HG02852 (cell line): ENCODE data around the gene RNF13.
A peak's percentile ranks its signal among the peaks of the same experiment; 100 is the strongest.
"Not testable (repeated sequence)": the region's sequence is repeated elsewhere in the genome, so short reads cannot be mapped to it uniquely, and the experiment has no call there.

ENCODE experiments used
- ATAC-seq: cut with Tn5 transposase; IDR thresholded peaks from one replicate; pipeline ENCODE4 v1.9.1; 2021; ENCODE audit warnings: mild to moderate bottlenecking, moderate library complexity; ENCODE audit not compliant: unreplicated experiment

RNF13 gene

GRCh38 chr3:149800693-149801092 is 12.3 kb upstream of the RNF13 start:
- no peak for ATAC-seq

GRCh38 chr3:149801195-149801594 is 11.8 kb upstream of the RNF13 start:
- no peak for ATAC-seq

GRCh38 chr3:149801639-149802038 is 11.4 kb upstream of the RNF13 start:
- ATAC-seq = no peak

DNA sequence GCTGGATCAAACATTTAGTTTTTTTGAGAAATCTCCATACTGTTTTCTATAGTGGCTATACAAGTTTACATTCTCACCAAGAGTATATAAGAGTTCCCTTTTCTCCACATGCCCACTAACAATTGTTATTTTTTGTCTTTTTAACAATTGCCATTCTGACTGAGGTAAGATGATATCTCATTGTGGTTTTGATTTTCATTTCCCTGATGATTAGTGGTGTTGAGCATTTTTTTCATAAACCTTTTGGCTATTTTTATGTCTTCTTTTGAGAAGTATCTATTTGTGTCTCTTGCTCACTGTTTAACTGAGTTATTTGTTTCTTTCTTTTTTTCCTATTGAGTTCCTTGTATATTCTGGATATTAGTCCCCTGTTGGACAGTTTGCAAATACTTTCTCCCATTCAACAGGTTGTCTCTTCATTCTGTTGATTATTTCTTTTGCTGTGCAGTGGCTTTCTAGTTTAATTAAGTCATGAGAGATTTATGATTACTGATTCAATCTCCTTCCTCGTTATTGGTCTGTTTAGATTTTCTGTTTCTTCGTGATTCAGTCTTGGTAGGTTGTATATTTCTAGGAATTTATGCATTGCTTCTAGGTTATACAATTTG is 6.7 kb upstream of the RNF13 start:
- ATAC-seq = no peak

DNA sequence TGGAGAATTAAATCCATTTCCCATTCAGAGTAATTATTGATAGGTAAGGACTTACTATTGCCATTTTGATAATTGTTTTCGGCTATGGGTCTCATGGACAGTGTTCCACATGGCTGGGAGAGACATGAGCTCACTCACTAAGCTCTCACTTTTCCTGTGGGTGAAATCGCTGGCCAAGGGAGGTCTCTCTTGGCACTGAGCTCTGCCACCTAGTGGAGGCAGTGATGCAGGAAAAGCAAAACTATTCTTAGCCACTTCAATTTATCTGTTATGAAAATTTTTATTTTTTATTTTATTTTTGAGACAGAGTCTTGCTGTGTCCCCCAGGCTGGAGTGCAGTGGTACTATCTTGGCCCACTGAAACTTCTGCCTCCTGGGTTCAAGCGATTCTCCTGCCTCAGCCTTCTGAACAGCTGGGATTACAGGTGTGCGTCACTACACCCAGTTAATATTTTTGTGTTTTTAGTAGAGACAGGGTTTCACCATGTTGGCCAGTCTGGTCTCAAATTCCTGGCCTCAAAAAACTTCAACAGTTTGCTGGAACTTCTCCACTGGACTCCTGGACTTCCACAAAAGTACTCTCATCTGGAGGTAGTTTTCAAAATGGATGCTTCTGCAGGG is 4.7 kb upstream of the RNF13 start:
- ATAC-seq = no peak

- no peak for ATAC-seq
Observed at GRCh38 chr3:149809699-149810098, 3.3 kb upstream of the RNF13 start.

- no peak for ATAC-seq
Observed at GRCh38 chr3:149810846-149811245, 2.2 kb upstream of the RNF13 start.

- ATAC-seq = no peak
Observed at GRCh38 chr3:149812165-149812605, 830 bp upstream of the RNF13 start.

- ATAC-seq = peak; percentile 24
Observed at GRCh38 chr3:149813367-149814281, 609 bp downstream of the RNF13 start.

GRCh38 chr3:149815321-149815720 is 2.3 kb downstream of the RNF13 start:
- ATAC-seq = no peak

DNA sequence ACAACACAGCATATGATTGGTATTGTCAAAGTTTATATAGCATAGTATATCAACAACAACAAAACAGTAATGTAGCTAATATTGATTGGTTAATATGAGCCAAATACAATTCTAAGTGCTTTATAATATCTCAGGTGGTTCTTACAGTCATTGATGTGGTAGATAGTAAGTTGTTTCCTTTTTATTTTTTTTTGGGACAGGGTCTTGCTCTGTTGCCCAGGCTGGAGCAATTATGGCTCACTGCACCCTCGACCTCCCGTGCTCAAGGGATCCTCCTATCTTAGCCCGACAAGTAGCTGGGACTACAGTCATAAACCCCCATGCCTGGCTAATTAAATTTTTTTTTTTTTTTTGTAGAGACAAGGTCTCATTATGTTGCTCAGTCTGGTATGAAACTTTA is 2.7 kb downstream of the RNF13 start:
- ATAC-seq = no peak

- ATAC-seq = no peak
Observed at GRCh38 chr3:149816311-149816710, 3.3 kb downstream of the RNF13 start.

DNA sequence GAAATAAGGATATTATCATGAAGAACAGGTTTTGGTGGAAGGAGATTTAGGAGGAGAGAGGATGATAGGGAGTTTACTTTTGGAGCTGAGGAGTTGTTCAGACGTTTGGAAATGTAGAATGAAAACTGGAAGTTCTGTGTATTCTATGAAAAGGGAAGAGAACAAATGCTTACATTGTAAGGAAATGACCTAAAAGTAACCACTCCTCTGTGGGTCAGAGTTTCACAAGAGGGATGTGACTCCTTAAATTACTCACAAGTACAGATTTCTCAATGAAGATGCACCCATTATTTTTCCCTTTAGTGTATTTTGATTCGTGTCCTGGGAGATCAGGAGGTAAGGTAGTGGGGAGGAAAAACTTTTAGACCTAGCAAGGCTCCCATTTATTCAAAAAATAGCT is 4.0 kb downstream of the RNF13 start:
- no peak for ATAC-seq

GRCh38 chr3:149819432-149819831 is 6.4 kb downstream of the RNF13 start:
- no peak for ATAC-seq

DNA sequence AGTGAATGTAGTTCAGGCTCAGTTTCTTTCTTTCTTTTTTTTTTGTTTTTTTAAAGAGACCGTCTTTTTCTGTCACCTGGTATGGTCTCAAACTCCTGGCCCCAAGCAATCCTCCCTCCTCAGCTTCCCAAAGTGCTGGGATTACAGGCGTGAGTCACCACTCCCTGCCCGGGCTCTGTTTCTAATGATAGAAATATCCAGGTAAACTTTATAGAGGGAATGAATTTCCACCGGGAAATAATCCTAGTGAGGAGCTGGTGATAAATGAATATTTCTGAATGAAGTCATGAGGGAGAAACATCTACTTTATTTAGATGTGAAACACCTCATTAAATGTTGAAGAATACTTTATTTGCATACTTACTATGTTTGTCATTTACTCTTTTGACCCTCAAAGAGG is 7.2 kb downstream of the RNF13 start:
- ATAC-seq = no peak

DNA sequence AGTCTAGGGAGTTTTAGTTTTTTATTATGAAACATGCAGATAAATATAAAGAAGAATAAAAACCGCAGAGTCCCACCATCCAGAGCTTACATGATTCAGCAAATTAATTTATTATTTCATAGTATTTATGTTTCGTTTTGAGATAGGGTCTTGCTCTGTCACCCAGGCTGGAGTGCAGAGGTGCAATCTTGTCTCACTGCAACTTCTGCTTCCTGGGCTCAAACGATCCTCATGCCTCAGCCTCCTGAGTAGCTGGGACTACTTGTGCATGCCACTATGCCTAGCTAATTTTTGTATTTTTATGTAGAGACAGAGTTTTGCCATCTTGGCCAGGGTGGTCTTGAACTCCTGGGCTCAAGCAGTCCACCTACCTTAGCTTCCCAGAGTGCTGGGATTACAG is 13.6 kb downstream of the RNF13 start:
- no peak for ATAC-seq

DNA sequence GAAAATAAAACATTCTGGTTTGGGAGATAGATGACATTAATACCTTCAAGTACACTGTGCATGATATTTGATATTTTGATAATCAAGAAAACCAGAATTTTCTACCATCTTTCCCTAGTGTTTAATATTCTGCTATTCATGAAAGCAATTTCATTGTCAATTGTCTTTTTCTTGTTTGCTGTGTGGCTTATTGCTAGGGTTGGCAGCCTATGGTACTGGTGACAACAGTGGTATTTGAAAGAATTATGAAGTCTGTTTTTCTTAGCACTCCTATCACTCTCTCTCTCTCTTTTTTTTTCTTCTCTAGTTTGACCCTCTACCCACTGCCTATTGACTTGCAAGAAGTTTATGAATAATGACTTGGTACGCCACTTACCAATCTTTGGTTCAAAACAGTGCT is 15.4 kb downstream of the RNF13 start:
- no peak for ATAC-seq

GRCh38 chr3:149829631-149830030 is 16.6 kb downstream of the RNF13 start:
- ATAC-seq = not testable (repeated sequence)

GRCh38 chr3:149830902-149831301 is 17.9 kb downstream of the RNF13 start:
- ATAC-seq = no peak

GRCh38 chr3:149831321-149831720 is 18.3 kb downstream of the RNF13 start:
- no peak for ATAC-seq

DNA sequence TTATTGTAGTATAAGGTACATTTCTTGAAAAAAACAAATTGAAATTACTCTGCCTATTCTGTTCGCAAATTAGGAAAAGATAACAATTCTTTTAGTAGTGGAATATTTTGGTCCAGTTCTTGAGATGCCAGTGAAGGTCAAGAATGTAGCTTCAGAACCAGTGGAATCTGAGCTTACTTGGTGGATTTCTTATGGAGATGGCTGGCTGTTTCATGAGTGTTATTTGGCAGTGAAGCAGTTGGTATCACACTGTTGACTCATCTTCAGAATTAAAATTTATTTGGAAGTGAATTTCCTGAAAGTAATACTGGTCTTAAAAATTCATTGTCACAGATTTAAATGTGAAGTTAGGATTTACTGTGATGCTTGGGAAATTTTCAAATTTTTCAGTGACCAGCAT is 19.1 kb downstream of the RNF13 start:
- no peak for ATAC-seq

DNA sequence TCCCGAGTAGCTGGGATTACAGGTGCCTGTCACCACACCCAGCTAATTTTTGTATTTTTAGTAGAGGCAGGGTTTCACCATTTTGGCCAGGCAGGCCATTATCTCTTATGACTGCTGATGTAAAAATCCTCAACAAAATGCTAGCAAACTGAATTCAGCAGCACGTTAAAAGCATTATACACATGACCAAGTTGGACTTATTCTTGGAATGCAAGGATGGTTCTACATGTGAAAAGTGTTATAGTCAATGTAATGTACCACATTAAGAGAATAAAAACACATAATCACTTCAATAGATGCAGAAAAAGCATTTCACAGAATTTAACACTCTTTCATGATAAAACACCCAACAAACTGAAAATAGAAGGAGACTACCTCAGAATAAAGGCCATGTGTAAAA is 20.2 kb downstream of the RNF13 start:
- no peak for ATAC-seq
